Neural cell (in vitro differentiated cells): ENCODE measurements around the gene FBN1.

Experiments
- CTCF ChIP-seq: fragments of 450-650 bp; IDR thresholded peaks from 2 replicates; pipeline ENCODE4 v1.5.1; 2014; ENCODE audit warnings: antibody characterized with exemption, mild to moderate bottlenecking, moderate library complexity; ENCODE audit not compliant: poor library complexity, severe bottlenecking
- EP300 ChIP-seq: fragments of 450-650 bp; conservative IDR thresholded peaks from 2 replicates; pipeline ENCODE4 v1.6.1; 2014; ENCODE audit warnings: antibody characterized with exemption, mild to moderate bottlenecking, moderate library complexity; ENCODE audit not compliant: poor library complexity, severe bottlenecking
- EZH2 ChIP-seq: fragments of 200-600, 300-800 bp; shearing (Covaris generic), sonication (generic); IDR thresholded peaks from 2 replicates; pipeline ENCODE4 v1.6.1; 2014; ENCODE audit warnings: antibody characterized with exemption, low read length, borderline replicate concordance, mild to moderate bottlenecking; ENCODE audit not compliant: insufficient read depth, poor library complexity, severe bottlenecking
- POLR2AphosphoS5 ChIP-seq: IDR thresholded peaks from 2 replicates; pipeline ENCODE4 v1.6.1; 2012
- REST ChIP-seq: IDR thresholded peaks from 2 replicates; pipeline ENCODE4 v1.6.1; 2012; ENCODE audit warnings: borderline replicate concordance
- SMC3 ChIP-seq: fragments of 450-650 bp; conservative IDR thresholded peaks from 2 replicates; pipeline ENCODE4 v1.6.1; 2014; ENCODE audit warnings: antibody characterized with exemption, mild to moderate bottlenecking, moderate library complexity; ENCODE audit not compliant: poor library complexity
- TAF1 ChIP-seq: IDR thresholded peaks from 2 replicates; pipeline ENCODE4 v1.6.1; 2012; ENCODE audit warnings: low read depth

GRCh38 chr15:48650931-48651330 lies 5.4 kb upstream of the FBN1 start:
- TF ChIP-seq POLR2AphosphoS5 = no peak
- TF ChIP-seq EZH2 = no peak
- no peak for TF ChIP-seq CTCF
- TF ChIP-seq SMC3 = no peak
- TF ChIP-seq EP300 = no peak
- TF ChIP-seq REST = no peak
- TF ChIP-seq TAF1 = no peak
